Calu3 (cell line): ENCODE results near the gene FSIP2. TPM values are rescaled to one million over a fixed set of nuclear protein-coding genes. Genes with fewer than 3 reads are reported as not detected.

ENCODE experiments used
- BruUV-seq: library from RNA; stranded (reverse); fragments of 400-500 nt; replicated peaks from 2 replicates; lab custom pipeline; 2021; lab: Mats Ljungman, UMichigan
- CTCF ChIA-PET: fragments of 300-600 bp; sonication (Branson Sonifier 250); formaldehyde crosslinking; loops from one replicate; lab custom pipeline; 2022; ENCODE audit warnings: antibody characterized with exemption; lab: Charles Lee
- DNase-seq: peaks from one replicate; pipeline ENCODE4 v3.0.0; 2022
- H3K27ac Mint-ChIP-seq: one replicate; pipeline ENCODE4 v1.8.0; 2022; ENCODE audit warnings: mixed read lengths; ENCODE audit not compliant: unreplicated experiment
- H3K27me3 Mint-ChIP-seq: one replicate; pipeline ENCODE4 v1.8.0; 2022; ENCODE audit warnings: mixed read lengths; ENCODE audit not compliant: unreplicated experiment
- H3K36me3 Mint-ChIP-seq: one replicate; pipeline ENCODE4 v1.8.0; 2022; ENCODE audit warnings: mild to moderate bottlenecking, moderate library complexity, mixed read lengths; ENCODE audit not compliant: insufficient read depth, unreplicated experiment
- H3K4me1 Mint-ChIP-seq: one replicate; pipeline ENCODE4 v1.8.0; 2022; ENCODE audit warnings: mild to moderate bottlenecking, low read depth, mixed read lengths; ENCODE audit not compliant: unreplicated experiment
- H3K4me3 Mint-ChIP-seq: one replicate; pipeline ENCODE4 v1.8.0; 2022; ENCODE audit warnings: mild to moderate bottlenecking, low read depth, moderate library complexity, mixed read lengths; ENCODE audit not compliant: unreplicated experiment
- H3K9me3 Mint-ChIP-seq: one replicate; pipeline ENCODE4 v1.8.0; 2022; ENCODE audit warnings: low read depth, mixed read lengths; ENCODE audit not compliant: unreplicated experiment
- intact Hi-C: fragments of 100-400 bp; cut with micrococcal nuclease; formaldehyde crosslinking; loops from one replicate; pipeline ENCODE4 v1.10.0; 2022; ENCODE audit not compliant: unreplicated experiment
- total RNA-seq: library from RNA; stranded (reverse); gene quantifications from 2 replicates; pipeline ENCODE4 v1.2.3, GENCODE V29; 2022
- TF ChIP-seq, protein P1 (sequence below): fragments of 200-600 bp; IDR thresholded peaks from one replicate; pipeline ENCODE4 v1.8.0; 2022; ENCODE audit warnings: antibody characterized with exemption; ENCODE audit not compliant: unreplicated experiment

The FSIP2 gene
- total RNA-seq, 1 experiment from 2014 or later = 0.35 TPM

DNA sequence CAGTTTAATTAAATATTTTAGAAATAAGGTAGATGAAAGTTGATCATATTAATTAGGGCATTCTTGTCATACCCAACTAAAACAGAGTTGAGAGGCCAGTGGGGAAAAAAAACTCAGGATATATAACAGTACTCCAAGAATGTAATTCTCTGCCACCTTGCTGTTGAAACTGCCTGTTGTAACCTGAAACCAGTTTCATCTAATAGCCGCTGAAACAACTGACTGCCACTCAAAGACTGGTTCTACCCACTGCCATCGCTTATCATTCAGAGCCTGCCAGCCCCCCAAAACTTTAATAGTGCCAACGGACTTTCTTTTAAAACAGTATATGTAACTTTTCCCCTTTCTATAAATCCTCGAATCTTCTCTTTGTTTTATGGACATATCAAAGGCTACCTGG lies 37.7 kb upstream of the FSIP2 start:
- intact Hi-C loops = no loop called here
- Mint-ChIP-seq H3K27ac (no peak overlapping the region), H3K4me3 (no peak overlapping the region), H3K36me3 (no peaks in the 10 kb centered on the region), H3K4me1 (no peaks in the 10 kb centered on the region), H3K9me3 (no peaks in the 10 kb centered on the region), H3K27me3 (no peaks in the 10 kb centered on the region)
- DNase-seq = no peak
- CTCF ChIA-PET = no interaction called here
- no TSS peak for BruUV-seq
- TF ChIP-seq, protein P1, sequence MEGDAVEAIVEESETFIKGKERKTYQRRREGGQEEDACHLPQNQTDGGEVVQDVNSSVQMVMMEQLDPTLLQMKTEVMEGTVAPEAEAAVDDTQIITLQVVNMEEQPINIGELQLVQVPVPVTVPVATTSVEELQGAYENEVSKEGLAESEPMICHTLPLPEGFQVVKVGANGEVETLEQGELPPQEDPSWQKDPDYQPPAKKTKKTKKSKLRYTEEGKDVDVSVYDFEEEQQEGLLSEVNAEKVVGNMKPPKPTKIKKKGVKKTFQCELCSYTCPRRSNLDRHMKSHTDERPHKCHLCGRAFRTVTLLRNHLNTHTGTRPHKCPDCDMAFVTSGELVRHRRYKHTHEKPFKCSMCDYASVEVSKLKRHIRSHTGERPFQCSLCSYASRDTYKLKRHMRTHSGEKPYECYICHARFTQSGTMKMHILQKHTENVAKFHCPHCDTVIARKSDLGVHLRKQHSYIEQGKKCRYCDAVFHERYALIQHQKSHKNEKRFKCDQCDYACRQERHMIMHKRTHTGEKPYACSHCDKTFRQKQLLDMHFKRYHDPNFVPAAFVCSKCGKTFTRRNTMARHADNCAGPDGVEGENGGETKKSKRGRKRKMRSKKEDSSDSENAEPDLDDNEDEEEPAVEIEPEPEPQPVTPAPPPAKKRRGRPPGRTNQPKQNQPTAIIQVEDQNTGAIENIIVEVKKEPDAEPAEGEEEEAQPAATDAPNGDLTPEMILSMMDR = no peak

DNA sequence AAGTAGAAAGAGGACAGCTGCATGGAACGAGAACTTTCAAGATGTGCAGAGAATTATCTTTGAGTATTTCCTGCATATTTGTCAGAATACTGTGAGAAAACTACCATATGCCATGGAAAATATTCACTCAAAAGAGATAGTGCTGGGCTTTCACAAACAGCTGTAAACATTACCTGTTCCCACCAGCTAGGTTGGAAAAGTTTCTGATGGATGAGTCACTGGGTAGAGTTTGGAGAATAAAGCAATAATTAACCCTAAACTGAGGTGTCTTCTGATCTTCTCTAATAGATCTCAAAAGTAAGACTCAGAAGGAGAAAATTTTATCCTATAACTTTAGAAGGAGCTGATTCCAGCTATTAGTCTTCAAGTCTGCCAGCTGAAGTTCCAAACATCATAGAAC lies 3.9 kb upstream of the FSIP2 start:
- peaks cover 13% of the 10 kb centered on the region for H3K36me3 Mint-ChIP-seq
- no peaks in the 10 kb centered on the region for H3K27me3 Mint-ChIP-seq
- H3K4me1 Mint-ChIP-seq = peaks cover 18% of the 10 kb centered on the region
- CTCF ChIA-PET = interaction anchor here (0.6 to 0.9 kb wide), 2 partner anchors 211 to 444 kb away, joined by 3 read pairs; no protein-coding TSS in a partner anchor
- no peak overlapping the region for H3K4me3 Mint-ChIP-seq
- TF ChIP-seq, protein P1 = no peak
- peaks cover 6% of the 10 kb centered on the region for H3K9me3 Mint-ChIP-seq
- intact Hi-C loops = no loop called here
- no TSS peak for BruUV-seq
- no peak overlapping the region for H3K27ac Mint-ChIP-seq
- no peak for DNase-seq

DNA sequence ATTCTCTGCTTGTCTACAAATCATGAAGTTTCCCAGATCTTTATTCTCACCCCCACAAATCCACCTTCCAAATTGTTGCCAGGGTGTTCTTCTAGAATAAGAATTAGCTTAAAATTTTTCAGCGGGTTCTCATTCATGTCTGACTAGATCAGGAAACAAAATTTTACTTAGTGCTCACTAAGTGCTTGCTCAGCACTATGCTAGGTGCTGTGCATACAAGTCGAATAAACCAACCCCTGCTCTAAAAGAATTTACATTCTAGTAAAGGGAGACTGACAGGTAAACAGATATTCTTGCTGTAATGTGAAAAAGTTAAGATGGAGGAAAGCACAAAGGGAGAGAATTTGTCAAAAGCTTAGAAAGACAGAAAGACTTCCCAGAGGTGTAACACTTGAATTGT lies 2.4 kb upstream of the FSIP2 start:
- BruUV-seq = no TSS peak
- TF ChIP-seq, protein P1 = no peak
- DNase-seq = no peak
- no peak overlapping the region for H3K27ac Mint-ChIP-seq
- no peak overlapping the region for H3K4me3 Mint-ChIP-seq
- intact Hi-C loops = no loop called here
- peaks cover 18% of the 10 kb centered on the region for H3K4me1 Mint-ChIP-seq
- peaks cover 6% of the 10 kb centered on the region for H3K9me3 Mint-ChIP-seq
- CTCF ChIA-PET = no interaction called here
- H3K36me3 Mint-ChIP-seq = peaks cover 13% of the 10 kb centered on the region
- H3K27me3 Mint-ChIP-seq = no peaks in the 10 kb centered on the region

DNA sequence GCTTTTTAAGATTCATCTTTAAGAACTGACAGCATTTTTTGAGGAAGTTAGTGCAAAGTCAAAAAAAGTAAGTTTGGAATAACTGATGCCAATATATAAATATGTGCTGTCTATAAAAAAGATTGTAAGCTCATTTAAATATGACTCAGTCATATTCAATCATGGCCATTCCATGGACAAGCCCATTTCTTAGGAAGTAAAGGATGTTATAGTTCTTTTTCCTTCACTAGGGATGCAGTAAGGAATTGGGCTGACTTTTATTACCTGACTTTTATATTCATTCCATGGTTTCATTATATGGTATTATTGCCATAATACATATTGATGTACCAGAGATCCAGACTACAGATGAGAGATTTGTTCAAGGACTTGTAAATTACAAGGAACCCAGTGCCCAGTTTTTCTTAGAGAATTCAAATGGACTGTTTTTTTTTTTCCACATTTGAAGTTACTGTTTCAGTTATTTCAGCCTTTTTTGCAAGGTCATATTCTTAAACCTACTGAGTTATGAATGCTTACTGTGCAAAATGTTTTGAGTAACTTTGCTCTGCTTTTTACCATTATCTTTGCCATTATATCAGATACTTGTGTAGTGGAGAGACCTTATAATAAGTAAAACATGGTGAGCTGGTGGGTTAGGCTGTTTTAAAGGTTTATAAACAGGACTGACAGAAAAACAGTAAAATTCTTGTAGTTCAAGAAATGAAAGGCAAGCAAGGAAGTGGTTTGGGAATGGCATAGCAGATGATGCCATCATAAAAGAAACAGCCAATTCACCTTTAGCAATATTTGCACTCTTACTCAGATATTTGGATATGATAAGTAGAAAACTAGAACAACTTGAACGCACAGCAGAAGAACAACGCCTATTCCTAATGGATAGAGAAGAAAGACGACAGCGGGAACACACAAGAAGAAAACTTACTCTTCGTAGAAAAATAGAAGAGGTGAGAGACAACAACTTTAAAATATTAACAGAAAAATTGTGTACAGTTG lies 7.6 kb downstream of the FSIP2 start:
- Mint-ChIP-seq H3K27ac (peak overlapping the region; percentile 12), H3K9me3 (no peaks in the 10 kb centered on the region), H3K27me3 (no peaks in the 10 kb centered on the region), H3K36me3 (no peaks in the 10 kb centered on the region), H3K4me3 (peak overlapping the region; percentile 30), H3K4me1 (peaks cover 23% of the 10 kb centered on the region)
- TF ChIP-seq, protein P1 = no peak
- CTCF ChIA-PET = interaction anchor here (1.4 kb wide), 1 partner anchor 233 kb away, joined by 3 read pairs; no protein-coding TSS in a partner anchor
- no peak for DNase-seq
- intact Hi-C loops = loop anchor here (2.0 to 10.0 kb wide), 3 partner anchors 389 to 715 kb away; no protein-coding TSS in a partner anchor
- BruUV-seq = no TSS peak
